OCI-LY7 (cell line): Measurements from ENCODE around the gene IGFLR1. TPM values are rescaled to one million over a fixed set of nuclear protein-coding genes. Genes with fewer than 3 reads are reported as not detected.

Experiments used
- BruUV-seq: library from RNA; stranded (reverse); fragments of 400-500 nt; replicated peaks from 2 replicates; lab custom pipeline; 2021; lab: Mats Ljungman, UMichigan
- CTCF ChIA-PET: fragments of 300-600 bp; sonication (Branson Sonifier 250); formaldehyde crosslinking; loops from one replicate; lab custom pipeline; 2022; ENCODE audit warnings: antibody characterized with exemption; ENCODE audit not compliant: unreplicated experiment; lab: Charles Lee
- POLR2A ChIA-PET: fragments of 300-600 bp; sonication (Branson Sonifier 250); formaldehyde crosslinking; loops from one replicate; lab custom pipeline; 2022; ENCODE audit warnings: antibody characterized with exemption; lab: Charles Lee
- DNase-seq: peaks from one replicate; pipeline ENCODE4 v3.0.0-alpha.2; 2015; ENCODE audit warnings: low spot score
- H2AFZ ChIP-seq: fragments of 200-600 bp; sonication (generic), shearing (Covaris generic); 2 replicates; pipeline ENCODE4 v1.6.1; 2014; ENCODE audit warnings: mild to moderate bottlenecking, antibody characterized with exemption, low read length, moderate library complexity
- H3K27ac ChIP-seq: fragments of 200-600 bp; sonication (generic); 2 replicates; pipeline ENCODE4 v1.5.1; 2014; ENCODE audit warnings: mixed run types, low read depth, mild to moderate bottlenecking, moderate library complexity, low read length, inconsistent platforms; ENCODE audit not compliant: poor library complexity, severe bottlenecking
- H3K36me3 ChIP-seq: fragments of 200-600 bp; sonication (generic); 2 replicates; pipeline ENCODE4 v1.6.1; 2014; ENCODE audit warnings: mild to moderate bottlenecking, antibody characterized with exemption, low read length, moderate library complexity, mixed read lengths; ENCODE audit not compliant: insufficient read depth
- H3K4me1 ChIP-seq: fragments of 200-600 bp; sonication (generic); 2 replicates; pipeline ENCODE4 v1.5.1; 2014; ENCODE audit warnings: mild to moderate bottlenecking, low read length; ENCODE audit not compliant: insufficient read depth, poor library complexity, severe bottlenecking
- H3K4me2 ChIP-seq: fragments of 200-600 bp; sonication (generic); 2 replicates; pipeline ENCODE4 v1.6.1; 2014; ENCODE audit warnings: mild to moderate bottlenecking, low read length
- H3K4me3 ChIP-seq: fragments of 200-600 bp; sonication (generic); 2 replicates; pipeline ENCODE4 v1.5.1; 2014; ENCODE audit warnings: mild to moderate bottlenecking, low read depth, low read length; ENCODE audit not compliant: poor library complexity, severe bottlenecking
- H3K79me2 ChIP-seq: fragments of 200-600 bp; sonication (generic); 2 replicates; pipeline ENCODE4 v1.6.1; 2016; ENCODE audit warnings: low read depth, mild to moderate bottlenecking, low read length, moderate library complexity, mixed read lengths; ENCODE audit not compliant: insufficient read depth
- H3K9me2 ChIP-seq: fragments of 200-600 bp; sonication (generic); 2 replicates; pipeline ENCODE4 v1.6.1; 2016; ENCODE audit warnings: mild to moderate bottlenecking, low read length, mixed read lengths; ENCODE audit not compliant: insufficient read depth
- H3K9me3 ChIP-seq: fragments of 200-600 bp; sonication (generic); 2 replicates; pipeline ENCODE4 v1.6.1; 2014; ENCODE audit warnings: mild to moderate bottlenecking, mixed run types, low read length, mixed read lengths
- H4K20me1 ChIP-seq: fragments of 200-600 bp; sonication (generic); 2 replicates; pipeline ENCODE4 v1.6.1; 2014; ENCODE audit warnings: mild to moderate bottlenecking, antibody characterized with exemption, low read length, moderate library complexity, mixed read lengths; ENCODE audit not compliant: insufficient read depth
- CTCF ChIP-seq: fragments of 200-600 bp; sonication (generic); conservative IDR thresholded peaks from 2 replicates; pipeline ENCODE4 v1.5.1; 2014; ENCODE audit warnings: mild to moderate bottlenecking, antibody characterized with exemption, low read length, moderate library complexity, mixed read lengths
- EZH2phosphoT487 ChIP-seq: fragments of 200-600 bp; sonication (generic); IDR thresholded peaks from 2 replicates; pipeline ENCODE4 v1.6.1; 2018; ENCODE audit warnings: low read depth, borderline replicate concordance, mild to moderate bottlenecking, mixed run types, antibody characterized with exemption, low read length, moderate library complexity, mixed read lengths
- intact Hi-C: fragments of 100-400 bp; cut with micrococcal nuclease; formaldehyde crosslinking; loops from one replicate; pipeline ENCODE4 v1.10.0; 2022; ENCODE audit not compliant: unreplicated experiment
- total RNA-seq, 2 experiments: library from RNA; depleted of rRNA in 1 of 2; stranded (reverse); fragments of >200 nt in 1 of 2; shearing (Covaris generic) in 1 of 2; gene quantifications; 2 replicates each; pipeline ENCODE4 v1.2.3, GENCODE V29; 2014 to 2022

The IGFLR1 gene
- total RNA-seq, 2 experiments from 2014 or later, result 8.5 to 18.3 TPM

DNA sequence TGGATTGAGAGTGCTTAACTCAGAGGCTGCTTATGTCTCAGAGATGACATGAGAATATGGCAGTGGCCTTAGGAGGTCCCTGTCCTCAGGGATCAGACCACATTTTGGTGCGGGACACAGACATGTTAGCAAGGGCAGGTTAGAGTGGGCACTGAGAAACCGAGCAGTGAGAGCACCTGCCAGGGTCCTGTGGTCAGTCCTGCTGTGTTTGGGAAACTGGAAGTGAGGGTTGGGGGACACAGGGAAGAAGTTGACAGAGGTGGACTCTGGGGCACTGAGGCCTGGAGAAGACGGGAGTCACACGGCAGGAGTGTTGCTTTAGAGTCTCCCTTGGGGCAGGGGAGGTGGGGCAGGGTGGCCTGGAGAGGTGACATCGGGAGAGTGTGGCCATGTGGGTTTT lies 7.4 kb downstream of the IGFLR1 start:
- no peak overlapping the region for H3K27ac ChIP-seq
- CTCF ChIA-PET, result no interaction called here
- H3K4me1 ChIP-seq, result peaks cover 19% of the 10 kb centered on the region
- no peaks in the 10 kb centered on the region for H3K79me2 ChIP-seq
- H3K36me3 ChIP-seq, result peaks cover 97% of the 10 kb centered on the region
- H3K9me2 ChIP-seq, result no peaks in the 10 kb centered on the region
- intact Hi-C loops, result no loop called here
- no peaks in the 10 kb centered on the region for H3K9me3 ChIP-seq
- no peak overlapping the region for H2AFZ ChIP-seq
- BruUV-seq, result no TSS peak
- no peaks in the 10 kb centered on the region for H4K20me1 ChIP-seq
- no peak overlapping the region for H3K4me2 ChIP-seq
- DNase-seq, result no peak
- POLR2A ChIA-PET, result interaction anchor here (0.7 kb wide), 1 partner anchor 12 kb away, joined by 3 read pairs; no protein-coding TSS in a partner anchor
- no peak overlapping the region for H3K4me3 ChIP-seq
- no peak for TF ChIP-seq CTCF
- no peak for TF ChIP-seq EZH2phosphoT487

DNA sequence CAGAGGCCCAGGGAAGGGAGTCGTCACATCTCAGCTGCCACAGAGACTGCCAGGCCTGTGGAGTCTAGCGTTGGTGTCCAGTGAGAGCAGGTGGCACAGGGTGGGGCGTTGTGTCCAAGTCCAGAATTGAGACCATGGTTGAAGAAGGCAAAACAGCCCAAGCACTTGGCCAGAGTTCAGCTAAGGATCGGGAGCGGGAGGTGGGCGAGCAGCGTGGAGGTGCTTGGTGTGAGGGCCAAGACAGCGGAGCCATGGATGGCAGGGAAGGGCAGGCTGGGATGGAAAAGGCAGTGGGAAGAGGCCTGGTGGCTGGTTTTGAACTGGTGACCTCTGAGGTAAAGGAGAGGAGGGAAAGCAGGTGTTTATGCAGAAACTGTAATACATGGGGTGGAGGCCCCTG lies 8.0 kb downstream of the IGFLR1 start:
- POLR2A ChIA-PET, result interaction anchor here (0.7 kb wide), 1 partner anchor 13 kb away, joined by 3 read pairs; no protein-coding TSS in a partner anchor
- no peaks in the 10 kb centered on the region for H3K9me3 ChIP-seq
- intact Hi-C loops, result no loop called here
- H3K79me2 ChIP-seq, result no peaks in the 10 kb centered on the region
- no peak overlapping the region for H2AFZ ChIP-seq
- no peak overlapping the region for H3K4me2 ChIP-seq
- no peaks in the 10 kb centered on the region for H4K20me1 ChIP-seq
- H3K4me1 ChIP-seq, result peaks cover 14% of the 10 kb centered on the region
- no peak for TF ChIP-seq CTCF
- TF ChIP-seq EZH2phosphoT487, result no peak
- H3K4me3 ChIP-seq, result no peak overlapping the region
- no peak overlapping the region for H3K27ac ChIP-seq
- H3K36me3 ChIP-seq, result peaks cover 98% of the 10 kb centered on the region
- DNase-seq, result no peak
- no peaks in the 10 kb centered on the region for H3K9me2 ChIP-seq
- BruUV-seq, result no TSS peak
- CTCF ChIA-PET, result no interaction called here

GRCh38 chr19:35733180-35734125 lies 8.8 kb downstream of the IGFLR1 start:
- no TSS peak for BruUV-seq
- intact Hi-C loops, result no loop called here
- Histone ChIP-seq H3K79me2 (no peaks in the 10 kb centered on the region), H3K9me3 (no peaks in the 10 kb centered on the region), H4K20me1 (no peaks in the 10 kb centered on the region), H3K36me3 (peaks cover 98% of the 10 kb centered on the region), H3K4me1 (peaks cover 14% of the 10 kb centered on the region), H3K4me3 (no peak overlapping the region), H3K27ac (no peak overlapping the region), H3K9me2 (no peaks in the 10 kb centered on the region), H3K4me2 (no peak overlapping the region), H2AFZ (no peak overlapping the region)
- DNase-seq, result no peak
- ChIA-PET POLR2A (no interaction called here), CTCF (no interaction called here)
- no peak for TF ChIP-seq EZH2phosphoT487
- TF ChIP-seq CTCF, result no peak
